ENCODE results near the gene TMEM129. TPM values are rescaled to one million over a fixed set of nuclear protein-coding genes. Genes with fewer than 3 reads are reported as not detected.

Gene TMEM129
- total RNA-seq, 1 experiment from 2014 or later = 54.9 TPM

GRCh38 chr4:1720163-1720983 lies 750 bp downstream of the TMEM129 start:
- H3K9me3 Mint-ChIP-seq = no peaks in the 10 kb centered on the region
- DNase-seq (ENCODE audit: low spot score) = peak; percentile 50
- peak overlapping the region; percentile 96 for H3K27ac Mint-ChIP-seq
- ATAC-seq = peak; percentile 7
- H3K27me3 Mint-ChIP-seq (ENCODE audit: low read depth) = no peaks in the 10 kb centered on the region
- peaks cover 26% of the 10 kb centered on the region for H3K4me1 Mint-ChIP-seq
- CTCF ChIA-PET = interaction anchor here (0.6 to 4.3 kb wide), 12 partner anchors 8 to 366 kb away, joined by 3 to 30 read pairs (median 4); partner anchors contain the start of gene SLBP
- H3K4me3 Mint-ChIP-seq = peak overlapping the region; percentile 88
- H3K36me3 Mint-ChIP-seq = peaks cover 33% of the 10 kb centered on the region
- POLR2A ChIA-PET = interaction anchor here (0.5 to 1.7 kb wide), 7 partner anchors 8 to 559 kb away, joined by 3 to 16 read pairs (median 4); partner anchors contain the start of gene SLBP
- TF ChIP-seq NR3C1 (CRISPR knock-in tag; conservative IDR thresholded peaks at IDR 0.05; ENCODE audit: low read depth) (no peak; the same call in 1 of the 2 replicates), USF1 (CRISPR knock-in tag; IDR thresholded peaks at IDR 0.05) (peak; percentile 75), FOXK1 (CRISPR knock-in tag; IDR thresholded peaks at IDR 0.05) (peak; percentile 46; the same call in 1 of the 2 replicates), MAX (CRISPR knock-in tag; IDR thresholded peaks at IDR 0.05) (peak; percentile 64; the same call in 1 of the 2 replicates), ESRRA (CRISPR knock-in tag; IDR thresholded peaks at IDR 0.05; ENCODE audit: borderline replicate concordance) (peak; percentile 64; the same call in 1 of the 2 replicates), GABPB1 (CRISPR knock-in tag; IDR thresholded peaks at IDR 0.05) (peak; percentile 54; the same call in 1 of the 2 replicates), TCF7 (CRISPR knock-in tag; IDR thresholded peaks at IDR 0.05; ENCODE audit: low read depth) (peak; percentile 84; the same call in 1 of the 2 replicates), ZBTB43 (CRISPR knock-in tag; IDR thresholded peaks at IDR 0.05) (peak; percentile 57; the same call in 1 of the 2 replicates), ZNF416 (CRISPR knock-in tag; IDR thresholded peaks at IDR 0.05) (no peak), E2F5 (CRISPR knock-in tag; IDR thresholded peaks at IDR 0.05) (no peak), ZNF532 (CRISPR knock-in tag; IDR thresholded peaks at IDR 0.05; ENCODE audit: borderline replicate concordance) (no peak), TEAD1 (CRISPR knock-in tag; IDR thresholded peaks at IDR 0.05) (0 out of 2 replicates have a peak, but pooled peaks have one; percentile 75), ERG (CRISPR knock-in tag; IDR thresholded peaks at IDR 0.05) (no peak), HMGXB4 (CRISPR knock-in tag; IDR thresholded peaks at IDR 0.05) (peak; percentile 87; the same call in 1 of the 2 replicates), MLX (CRISPR knock-in tag; IDR thresholded peaks at IDR 0.05) (0 out of 2 replicates have a peak, but pooled peaks have one; percentile 56), CREM (CRISPR knock-in tag; IDR thresholded peaks at IDR 0.05) (0 out of 2 replicates have a peak, but pooled peaks have one; percentile 7), ZNF317 (CRISPR knock-in tag; IDR thresholded peaks at IDR 0.05; ENCODE audit: borderline replicate concordance, low read depth) (no peak), ZNF423 (CRISPR knock-in tag; IDR thresholded peaks at IDR 0.05) (no peak), E2F4 (CRISPR knock-in tag; IDR thresholded peaks at IDR 0.05; ENCODE audit: borderline replicate concordance, low read depth) (0 out of 2 replicates have a peak, but pooled peaks have one; percentile 65), ZMAT4 (CRISPR knock-in tag; IDR thresholded peaks at IDR 0.05) (no peak)
